H9 (cell line): Measurements from ENCODE around the gene IL10RA. TPM values are rescaled to one million over a fixed set of nuclear protein-coding genes. Genes with fewer than 3 reads are reported as not detected.
"Not testable (repeated sequence)": the region's sequence is repeated elsewhere in the genome, so short reads cannot be mapped to it uniquely, and the experiment has no call there.

ENCODE experiments used
- DNase-seq: peaks from one replicate; pipeline ENCODE4 v3.0.0-alpha.2; 2017
- H2AFZ ChIP-seq: one replicate; pipeline ENCODE4 v1.6.1; 2013; ENCODE audit warnings: mild to moderate bottlenecking, low read length, control low read depth, moderate library complexity
- H2AK5ac ChIP-seq: 2 replicates; pipeline ENCODE4 v1.6.1; 2013; ENCODE audit warnings: low read length, control low read depth, mixed read lengths; ENCODE audit not compliant: insufficient read length
- H2BK120ac ChIP-seq: one replicate; pipeline ENCODE4 v1.6.1; 2013; ENCODE audit warnings: low read depth, mild to moderate bottlenecking, low read length, control low read depth, inconsistent platforms; ENCODE audit not compliant: poor library complexity, severe bottlenecking
- H2BK12ac ChIP-seq: 2 replicates; pipeline ENCODE4 v1.6.1; 2013; ENCODE audit warnings: low read length, control low read depth, mixed read lengths, low read depth; ENCODE audit not compliant: insufficient read length
- H2BK15ac ChIP-seq: 2 replicates; pipeline ENCODE4 v1.6.1; 2013; ENCODE audit warnings: low read depth, low read length, control low read depth
- H2BK20ac ChIP-seq: one replicate; pipeline ENCODE4 v1.6.1; 2013; ENCODE audit warnings: low read depth, mild to moderate bottlenecking, low read length, control low read depth, inconsistent platforms; ENCODE audit not compliant: poor library complexity, severe bottlenecking
- H2BK5ac ChIP-seq: 2 replicates; pipeline ENCODE4 v1.6.1; 2013; ENCODE audit warnings: low read length, control low read depth, mixed read lengths; ENCODE audit not compliant: insufficient read length
- H3K14ac ChIP-seq: 2 replicates; pipeline ENCODE4 v1.6.1; 2013; ENCODE audit warnings: low read length, control low read depth; ENCODE audit not compliant: insufficient read depth
- H3K18ac ChIP-seq: 2 replicates; pipeline ENCODE4 v1.6.1; 2013; ENCODE audit warnings: low read depth, mild to moderate bottlenecking, mixed read lengths, low read length, control low read depth; ENCODE audit not compliant: insufficient read length
- H3K23ac ChIP-seq: 2 replicates; pipeline ENCODE4 v1.6.1; 2013; ENCODE audit warnings: low read length, control low read depth, mixed read lengths, low read depth; ENCODE audit not compliant: insufficient read length
- H3K23me2 ChIP-seq: 2 replicates; pipeline ENCODE4 v1.6.1; 2013; ENCODE audit warnings: low read depth, mild to moderate bottlenecking, mixed read lengths, low read length, control low read depth; ENCODE audit not compliant: insufficient read length, poor library complexity, severe bottlenecking
- H3K27ac ChIP-seq: 2 replicates; pipeline ENCODE4 v1.5.1; 2013; ENCODE audit warnings: low read length, control low read depth, mixed read lengths, low read depth; ENCODE audit not compliant: insufficient read length
- H3K27me3 ChIP-seq: 2 replicates; pipeline ENCODE4 v1.6.1; 2013; ENCODE audit warnings: low read length, control low read depth, inconsistent platforms; ENCODE audit not compliant: insufficient read depth
- H3K4ac ChIP-seq: 2 replicates; pipeline ENCODE4 v1.6.1; 2013; ENCODE audit warnings: low read depth, mild to moderate bottlenecking, control low read depth, inconsistent platforms, low read length, moderate library complexity
- H3K4me1 ChIP-seq: 2 replicates; pipeline ENCODE4 v1.6.1; 2013; ENCODE audit warnings: low read length, control low read depth, inconsistent platforms; ENCODE audit not compliant: insufficient read depth
- H3K4me2 ChIP-seq: 2 replicates; pipeline ENCODE4 v1.6.1; 2013; ENCODE audit warnings: low read length, control low read depth, mixed read lengths; ENCODE audit not compliant: insufficient read length, insufficient read depth
- H3K56ac ChIP-seq: 2 replicates; pipeline ENCODE4 v1.6.1; 2013; ENCODE audit warnings: low read depth, mild to moderate bottlenecking, mixed read lengths, low read length, control low read depth; ENCODE audit not compliant: insufficient read length
- H3K79me1 ChIP-seq: 2 replicates; pipeline ENCODE4 v1.6.1; 2013; ENCODE audit warnings: low read depth, mild to moderate bottlenecking, moderate library complexity, low read length, control low read depth, inconsistent platforms; ENCODE audit not compliant: insufficient read depth, poor library complexity, severe bottlenecking
- H3K79me2 ChIP-seq: 2 replicates; pipeline ENCODE4 v1.6.1; 2013; ENCODE audit warnings: low read length, control low read depth, inconsistent platforms; ENCODE audit not compliant: insufficient read depth
- H3K9ac ChIP-seq: 2 replicates; pipeline ENCODE4 v1.6.1; 2013; ENCODE audit warnings: low read length, control low read depth, mixed read lengths; ENCODE audit not compliant: insufficient read length; ENCODE audit errors: extremely low read depth
- H3K9me3 ChIP-seq: one replicate; pipeline ENCODE4 v1.6.1; 2013; ENCODE audit warnings: low read depth, low read length, inconsistent platforms; ENCODE audit not compliant: control insufficient read depth
- H3T11ph ChIP-seq: one replicate; pipeline ENCODE4 v1.6.1; 2013; ENCODE audit warnings: mild to moderate bottlenecking, low read length, control low read depth, inconsistent platforms
- H4K20me1 ChIP-seq: one replicate; pipeline ENCODE4 v1.6.1; 2013; ENCODE audit not compliant: control insufficient read depth, insufficient read length, insufficient read depth
- H4K5ac ChIP-seq: 2 replicates; pipeline ENCODE4 v1.6.1; 2013; ENCODE audit warnings: low read depth, mild to moderate bottlenecking, mixed read lengths, low read length, control low read depth; ENCODE audit not compliant: insufficient read length
- H4K8ac ChIP-seq: replicated peaks from 2 replicates; pipeline ENCODE4 v1.6.1; 2013; ENCODE audit warnings: low read length, control low read depth, mixed read lengths, low read depth; ENCODE audit not compliant: insufficient read length
- H4K91ac ChIP-seq: 2 replicates; pipeline ENCODE4 v1.6.1; 2013; ENCODE audit warnings: low read depth, mild to moderate bottlenecking, moderate library complexity, mixed read lengths, low read length, control low read depth; ENCODE audit not compliant: insufficient read length
- H3K27ac Mint-ChIP-seq, 3 experiments: 2 replicates in 2 of 3; 3 replicates in 1 of 3; pipeline ENCODE4 v1.8.0; 2020 to 2021; ENCODE audit warnings: mixed read lengths in 3 of 3, mild to moderate bottlenecking in 1 of 3, moderate library complexity in 1 of 3
- H3K27me3 Mint-ChIP-seq: 2 replicates; pipeline ENCODE4 v1.8.0; 2021; ENCODE audit warnings: low read depth, mild to moderate bottlenecking, moderate library complexity, mixed read lengths
- H3K36me3 Mint-ChIP-seq, 3 experiments: 2 replicates in 2 of 3; 3 replicates in 1 of 3; pipeline ENCODE4 v1.8.0; 2020 to 2021; ENCODE audit warnings: low read depth in 3 of 3, mixed read lengths in 3 of 3; ENCODE audit not compliant: insufficient read depth in 1 of 3
- H3K4me1 Mint-ChIP-seq, 2 experiments: 2 replicates each; pipeline ENCODE4 v1.8.0; 2020; ENCODE audit warnings: mixed read lengths in 2 of 2
- H3K4me3 Mint-ChIP-seq, 2 experiments: 2 replicates in 1 of 2; 3 replicates in 1 of 2; pipeline ENCODE4 v1.8.0; 2020 to 2021; ENCODE audit warnings: mild to moderate bottlenecking in 2 of 2, mixed read lengths in 2 of 2, moderate library complexity in 1 of 2
- H3K9me3 Mint-ChIP-seq, 2 experiments: 2 replicates in 1 of 2; 3 replicates in 1 of 2; pipeline ENCODE4 v1.8.0; 2020; ENCODE audit warnings: mild to moderate bottlenecking in 2 of 2, mixed read lengths in 2 of 2, moderate library complexity in 1 of 2
- WGBS: extraction: QIAGEN DNeasy Blood & Tissue Kit; methylation state at CpG from one replicate; pipeline ENCODE4 v1.1.7; 2013; ENCODE audit warnings: missing lambda C conversion rate, low lambda C conversion rate, mixed read lengths; ENCODE audit not compliant: insufficient read length; ENCODE audit errors: extremely low coverage; 5-methylcytosine and 5-hydroxymethylcytosine counted together
- total RNA-seq: library from RNA; stranded (reverse); gene quantifications from 2 replicates; pipeline ENCODE4 v1.2.1, GENCODE V29; 2021

The IL10RA gene
- total RNA-seq, 1 experiment from 2014 or later = not detected

DNA sequence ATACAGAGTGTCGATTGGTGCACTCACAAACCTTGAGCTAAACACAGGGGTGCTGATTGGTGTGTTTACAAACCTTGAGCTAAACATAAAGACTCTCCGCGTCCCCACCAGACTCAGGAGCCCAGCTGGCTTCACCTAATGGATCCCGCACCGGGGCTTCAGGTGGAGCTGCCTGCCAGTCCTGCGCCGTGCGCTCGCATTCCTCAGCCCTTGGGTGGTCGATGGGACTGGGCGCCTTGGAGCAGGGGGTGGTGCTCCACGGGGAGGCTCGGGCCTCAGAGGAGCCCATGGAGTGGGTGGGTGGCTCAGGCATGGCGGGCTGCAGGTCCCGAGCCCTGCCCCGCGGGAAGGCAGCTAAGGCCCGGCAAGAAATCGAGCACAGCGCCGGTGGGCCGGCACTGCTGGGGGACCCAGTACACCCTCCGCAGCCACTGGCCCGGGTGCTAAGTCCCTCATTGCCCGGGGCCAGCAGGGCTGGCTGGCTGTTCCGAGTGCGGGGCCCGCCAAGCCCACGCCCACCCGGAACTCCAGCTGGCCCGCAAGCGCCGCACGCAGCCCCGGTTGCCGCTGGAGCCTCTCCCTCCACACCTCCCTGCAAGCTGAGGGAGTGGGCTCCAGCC is 7.8 kb upstream of the IL10RA start:
- WGBS = no CpG with 5 or more reads among the region's 36 CpGs
- not testable (repeated sequence) for H2BK15ac ChIP-seq, H3K23me2 ChIP-seq, H4K91ac ChIP-seq, H3K18ac ChIP-seq, H3K27me3 ChIP-seq, H2BK120ac ChIP-seq, H2AK5ac ChIP-seq, H3K27ac ChIP-seq, H4K8ac ChIP-seq, H3K36me3 Mint-ChIP-seq, H2BK12ac ChIP-seq, H3K56ac ChIP-seq, H3K4me3 Mint-ChIP-seq, H2AFZ ChIP-seq, H3K14ac ChIP-seq, H4K5ac ChIP-seq, H3K27ac Mint-ChIP-seq, H3K9me3 Mint-ChIP-seq, H2BK5ac ChIP-seq, H3K23ac ChIP-seq, H3T11ph ChIP-seq, H3K4ac ChIP-seq, H3K4me2 ChIP-seq, H3K9ac ChIP-seq, H3K79me2 ChIP-seq, DNase-seq, H2BK20ac ChIP-seq, H3K9me3 ChIP-seq, H3K4me1 ChIP-seq, H4K20me1 ChIP-seq, H3K79me1 ChIP-seq
- H3K27me3 Mint-ChIP-seq = peaks cover 19% of the 10 kb centered on the region
- peaks cover 6 to 11% of the 10 kb centered on the region in 2 experiments for H3K4me1 Mint-ChIP-seq
